ENCODE data around the gene GPS2.

The GPS2 gene

DNA sequence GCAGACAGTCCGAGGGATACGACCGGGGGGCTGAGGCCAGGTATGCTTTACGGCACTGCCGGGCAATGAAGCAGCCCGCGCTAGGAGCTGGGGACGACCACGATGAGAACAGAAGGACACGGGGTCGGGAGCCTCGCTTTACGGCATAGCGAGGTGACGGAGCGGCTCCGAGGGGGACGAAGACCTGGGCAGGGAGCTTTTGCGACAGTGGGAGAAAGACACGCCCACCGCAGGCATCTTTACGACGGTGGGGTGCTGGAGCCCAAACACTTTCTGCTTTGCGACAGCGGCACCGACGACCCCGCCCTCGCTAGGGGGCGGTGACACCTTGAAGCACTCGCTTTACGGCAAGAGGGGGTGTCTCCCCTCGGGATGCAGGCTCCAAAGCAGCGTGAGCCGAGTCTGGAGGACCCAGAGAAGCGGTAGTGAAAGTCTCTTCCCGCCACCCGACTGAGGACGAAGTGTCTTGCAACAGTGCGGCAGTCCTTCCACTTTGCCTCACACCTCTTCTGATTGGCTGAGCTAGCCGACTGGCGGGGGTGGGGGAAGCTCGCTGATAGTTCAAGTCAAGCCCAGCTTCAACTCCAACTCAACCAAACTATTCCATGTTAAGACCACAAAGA is 14.3 kb upstream of the GPS2 start (continued):
- TF ChIP-seq, protein P1, sequence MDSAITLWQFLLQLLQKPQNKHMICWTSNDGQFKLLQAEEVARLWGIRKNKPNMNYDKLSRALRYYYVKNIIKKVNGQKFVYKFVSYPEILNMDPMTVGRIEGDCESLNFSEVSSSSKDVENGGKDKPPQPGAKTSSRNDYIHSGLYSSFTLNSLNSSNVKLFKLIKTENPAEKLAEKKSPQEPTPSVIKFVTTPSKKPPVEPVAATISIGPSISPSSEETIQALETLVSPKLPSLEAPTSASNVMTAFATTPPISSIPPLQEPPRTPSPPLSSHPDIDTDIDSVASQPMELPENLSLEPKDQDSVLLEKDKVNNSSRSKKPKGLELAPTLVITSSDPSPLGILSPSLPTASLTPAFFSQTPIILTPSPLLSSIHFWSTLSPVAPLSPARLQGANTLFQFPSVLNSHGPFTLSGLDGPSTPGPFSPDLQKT (IDR thresholded peaks at IDR 0.05; ENCODE audit: borderline replicate concordance, low read depth, low read length), result no peak
- TF ChIP-seq ZFP41 (tag by site-specific recombination; IDR thresholded peaks at IDR 0.05; ENCODE audit: borderline replicate concordance), result no peak
- TF ChIP-seq ZNF211 (tag by site-specific recombination; IDR thresholded peaks at IDR 0.05; ENCODE audit: low read depth), result no peak
- TF ChIP-seq, protein P2, sequence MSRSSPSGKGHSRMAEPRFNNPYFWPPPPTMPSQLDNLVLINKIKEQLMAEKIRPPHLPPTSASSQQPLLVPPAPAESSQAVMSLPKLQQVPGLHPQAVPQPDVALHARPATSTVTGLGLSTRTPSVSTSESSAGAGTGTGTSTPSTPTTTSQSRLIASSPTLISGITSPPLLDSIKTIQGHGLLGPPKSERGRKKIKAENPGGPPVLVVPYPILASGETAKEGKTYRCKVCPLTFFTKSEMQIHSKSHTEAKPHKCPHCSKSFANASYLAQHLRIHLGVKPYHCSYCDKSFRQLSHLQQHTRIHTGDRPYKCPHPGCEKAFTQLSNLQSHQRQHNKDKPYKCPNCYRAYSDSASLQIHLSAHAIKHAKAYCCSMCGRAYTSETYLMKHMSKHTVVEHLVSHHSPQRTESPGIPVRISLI (tag by site-specific recombination; IDR thresholded peaks at IDR 0.05), result no peak
- TF ChIP-seq ZNF266 (tag by site-specific recombination; IDR thresholded peaks at IDR 0.05; ENCODE audit: low read depth), result 0 out of 2 replicates have a peak, but pooled peaks have one; percentile 9
- TF ChIP-seq, protein P3, sequence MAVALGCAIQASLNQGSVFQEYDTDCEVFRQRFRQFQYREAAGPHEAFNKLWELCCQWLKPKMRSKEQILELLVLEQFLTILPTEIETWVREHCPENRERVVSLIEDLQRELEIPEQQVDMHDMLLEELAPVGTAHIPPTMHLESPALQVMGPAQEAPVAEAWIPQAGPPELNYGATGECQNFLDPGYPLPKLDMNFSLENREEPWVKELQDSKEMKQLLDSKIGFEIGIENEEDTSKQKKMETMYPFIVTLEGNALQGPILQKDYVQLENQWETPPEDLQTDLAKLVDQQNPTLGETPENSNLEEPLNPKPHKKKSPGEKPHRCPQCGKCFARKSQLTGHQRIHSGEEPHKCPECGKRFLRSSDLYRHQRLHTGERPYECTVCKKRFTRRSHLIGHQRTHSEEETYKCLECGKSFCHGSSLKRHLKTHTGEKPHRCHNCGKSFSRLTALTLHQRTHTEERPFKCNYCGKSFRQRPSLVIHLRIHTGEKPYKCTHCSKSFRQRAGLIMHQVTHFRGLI (tag by site-specific recombination; IDR thresholded peaks at IDR 0.05), result peak; percentile 25; the same call in 1 of the 2 replicates
- 0 out of 2 replicates have a peak, but pooled peaks have one; percentile 27 for TF ChIP-seq PRDM1 (tag by site-specific recombination; IDR thresholded peaks at IDR 0.05)
- peak; percentile 99 for TF ChIP-seq ZNF610 (tag by site-specific recombination; IDR thresholded peaks at IDR 0.05; ENCODE audit: borderline replicate concordance)
- TF ChIP-seq HOXD13 (CRISPR knock-in tag; IDR thresholded peaks at IDR 0.05; ENCODE audit: borderline replicate concordance), result peak; percentile 45; the same call in 1 of the 2 replicates
- TF ChIP-seq, protein P4, sequence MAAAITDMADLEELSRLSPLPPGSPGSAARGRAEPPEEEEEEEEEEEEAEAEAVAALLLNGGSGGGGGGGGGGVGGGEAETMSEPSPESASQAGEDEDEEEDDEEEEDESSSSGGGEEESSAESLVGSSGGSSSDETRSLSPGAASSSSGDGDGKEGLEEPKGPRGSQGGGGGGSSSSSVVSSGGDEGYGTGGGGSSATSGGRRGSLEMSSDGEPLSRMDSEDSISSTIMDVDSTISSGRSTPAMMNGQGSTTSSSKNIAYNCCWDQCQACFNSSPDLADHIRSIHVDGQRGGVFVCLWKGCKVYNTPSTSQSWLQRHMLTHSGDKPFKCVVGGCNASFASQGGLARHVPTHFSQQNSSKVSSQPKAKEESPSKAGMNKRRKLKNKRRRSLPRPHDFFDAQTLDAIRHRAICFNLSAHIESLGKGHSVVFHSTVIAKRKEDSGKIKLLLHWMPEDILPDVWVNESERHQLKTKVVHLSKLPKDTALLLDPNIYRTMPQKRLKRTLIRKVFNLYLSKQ (tag by site-specific recombination; IDR thresholded peaks at IDR 0.05; ENCODE audit: borderline replicate concordance), result no peak
- TF ChIP-seq, protein P5, sequence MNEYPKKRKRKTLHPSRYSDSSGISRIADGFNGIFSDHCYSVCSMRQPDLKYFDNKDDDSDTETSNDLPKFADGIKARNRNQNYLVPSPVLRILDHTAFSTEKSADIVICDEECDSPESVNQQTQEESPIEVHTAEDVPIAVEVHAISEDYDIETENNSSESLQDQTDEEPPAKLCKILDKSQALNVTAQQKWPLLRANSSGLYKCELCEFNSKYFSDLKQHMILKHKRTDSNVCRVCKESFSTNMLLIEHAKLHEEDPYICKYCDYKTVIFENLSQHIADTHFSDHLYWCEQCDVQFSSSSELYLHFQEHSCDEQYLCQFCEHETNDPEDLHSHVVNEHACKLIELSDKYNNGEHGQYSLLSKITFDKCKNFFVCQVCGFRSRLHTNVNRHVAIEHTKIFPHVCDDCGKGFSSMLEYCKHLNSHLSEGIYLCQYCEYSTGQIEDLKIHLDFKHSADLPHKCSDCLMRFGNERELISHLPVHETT (tag by site-specific recombination; IDR thresholded peaks at IDR 0.05), result peak; percentile 60; the same call in 1 of the 2 replicates
- TF ChIP-seq MEIS1 (CRISPR knock-in tag; IDR thresholded peaks at IDR 0.05; ENCODE audit: borderline replicate concordance), result no peak
- peak; percentile 91 for TF ChIP-seq KLF8 (tag by site-specific recombination; IDR thresholded peaks at IDR 0.05)
- 0 out of 2 replicates have a peak, but pooled peaks have one; percentile 44 for TF ChIP-seq OVOL3 (tag by site-specific recombination; IDR thresholded peaks at IDR 0.05)
- TF ChIP-seq ZBTB7A (tag by site-specific recombination; IDR thresholded peaks at IDR 0.05; ENCODE audit: low read depth), result peak; percentile 86
- peak; percentile 62; the same call in 1 of the 2 replicates for TF ChIP-seq ZNF843 (tag by site-specific recombination; IDR thresholded peaks at IDR 0.05)
- no peak for TF ChIP-seq MZF1 (tag by site-specific recombination; IDR thresholded peaks at IDR 0.05; ENCODE audit: borderline replicate concordance)
- peak; percentile 71 for TF ChIP-seq TRIM28 (IDR thresholded peaks at IDR 0.05; ENCODE audit: borderline replicate concordance, low read length)
- TF ChIP-seq ZNF423 (tag by site-specific recombination; IDR thresholded peaks at IDR 0.05), result peak; percentile 54; the same call in 1 of the 2 replicates
- TF ChIP-seq, protein P6, sequence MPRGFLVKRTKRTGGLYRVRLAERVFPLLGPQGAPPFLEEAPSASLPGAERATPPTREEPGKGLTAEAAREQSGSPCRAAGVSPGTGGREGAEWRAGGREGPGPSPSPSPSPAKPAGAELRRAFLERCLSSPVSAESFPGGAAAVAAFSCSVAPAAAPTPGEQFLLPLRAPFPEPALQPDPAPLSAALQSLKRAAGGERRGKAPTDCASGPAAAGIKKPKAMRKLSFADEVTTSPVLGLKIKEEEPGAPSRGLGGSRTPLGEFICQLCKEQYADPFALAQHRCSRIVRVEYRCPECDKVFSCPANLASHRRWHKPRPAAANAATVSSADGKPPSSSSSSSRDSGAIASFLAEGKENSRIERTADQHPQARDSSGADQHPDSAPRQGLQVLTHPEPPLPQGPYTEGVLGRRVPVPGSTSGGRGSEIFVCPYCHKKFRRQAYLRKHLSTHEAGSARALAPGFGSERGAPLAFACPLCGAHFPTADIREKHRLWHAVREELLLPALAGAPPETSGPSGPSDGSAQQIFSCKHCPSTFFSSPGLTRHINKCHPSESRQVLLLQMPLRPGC (tag by site-specific recombination; IDR thresholded peaks at IDR 0.05), result no peak
- peak; percentile 80 for TF ChIP-seq GLIS2 (tag by site-specific recombination; IDR thresholded peaks at IDR 0.05)
- TF ChIP-seq, protein P7, sequence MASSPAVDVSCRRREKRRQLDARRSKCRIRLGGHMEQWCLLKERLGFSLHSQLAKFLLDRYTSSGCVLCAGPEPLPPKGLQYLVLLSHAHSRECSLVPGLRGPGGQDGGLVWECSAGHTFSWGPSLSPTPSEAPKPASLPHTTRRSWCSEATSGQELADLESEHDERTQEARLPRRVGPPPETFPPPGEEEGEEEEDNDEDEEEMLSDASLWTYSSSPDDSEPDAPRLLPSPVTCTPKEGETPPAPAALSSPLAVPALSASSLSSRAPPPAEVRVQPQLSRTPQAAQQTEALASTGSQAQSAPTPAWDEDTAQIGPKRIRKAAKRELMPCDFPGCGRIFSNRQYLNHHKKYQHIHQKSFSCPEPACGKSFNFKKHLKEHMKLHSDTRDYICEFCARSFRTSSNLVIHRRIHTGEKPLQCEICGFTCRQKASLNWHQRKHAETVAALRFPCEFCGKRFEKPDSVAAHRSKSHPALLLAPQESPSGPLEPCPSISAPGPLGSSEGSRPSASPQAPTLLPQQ (tag by site-specific recombination; IDR thresholded peaks at IDR 0.05), result no peak
- no peak for TF ChIP-seq ZNF16 (tag by site-specific recombination; IDR thresholded peaks at IDR 0.05; ENCODE audit: low read depth)
- no peak for TF ChIP-seq SCRT2 (tag by site-specific recombination; IDR thresholded peaks at IDR 0.05)

Data from HEK293 (cell line).